Urothelium cell line (cell line): ENCODE results near the gene ACTR8.

Experiments
- DNase-seq: peaks from one replicate; pipeline ENCODE4 v3.0.0; 2011; ENCODE audit warnings: low spot score, mixed read lengths
- FAIRE-seq: peaks from 2 replicates; lab custom pipeline; 2011; peaks lifted over from hg19 to GRCh38; lab: Jason Lieb, UNC

ACTR8 gene

DNA sequence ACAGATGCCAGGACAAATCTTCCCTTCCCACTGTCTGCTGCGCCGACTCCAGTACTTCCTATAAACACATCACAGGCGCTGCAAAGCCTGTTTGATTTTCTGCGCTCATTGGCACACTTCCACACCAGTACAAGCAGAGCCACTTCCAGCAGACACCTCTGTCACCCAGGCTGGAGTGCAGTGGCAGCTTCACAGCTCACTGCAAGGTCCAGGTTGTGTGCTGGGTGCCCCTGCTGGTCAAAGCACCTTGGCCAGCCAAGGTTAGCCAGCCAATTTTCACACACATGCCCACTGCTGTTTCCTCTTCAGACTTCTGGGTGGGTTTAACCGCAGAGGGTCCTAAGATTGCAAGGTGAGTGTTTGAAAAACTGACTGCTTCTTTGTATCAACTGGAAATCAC is 40.7 kb downstream of the ACTR8 start:
- FAIRE-seq, result no peak
- DNase-seq, result no peak

DNA sequence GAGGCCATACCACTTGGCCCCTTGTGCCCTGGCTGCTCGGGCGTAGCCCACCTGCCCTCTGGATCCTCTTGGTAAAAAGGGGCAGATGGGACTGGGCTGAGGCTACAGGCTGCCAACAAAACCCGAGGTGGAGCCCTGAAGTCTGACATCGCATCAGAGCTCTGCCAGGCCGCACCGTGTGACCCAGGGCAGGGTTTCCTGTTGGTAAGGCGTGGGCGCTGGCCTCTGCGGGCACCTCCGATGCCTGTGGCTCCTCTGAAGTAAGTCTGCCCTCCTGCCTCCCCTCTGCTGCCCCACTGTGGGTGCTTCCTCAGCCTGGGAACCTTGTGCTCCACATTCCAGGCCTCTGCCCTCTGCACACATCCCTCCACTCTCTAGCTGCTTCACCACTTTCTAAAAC is 44.6 kb downstream of the ACTR8 start:
- DNase-seq (no peak), FAIRE-seq (no peak)

DNA sequence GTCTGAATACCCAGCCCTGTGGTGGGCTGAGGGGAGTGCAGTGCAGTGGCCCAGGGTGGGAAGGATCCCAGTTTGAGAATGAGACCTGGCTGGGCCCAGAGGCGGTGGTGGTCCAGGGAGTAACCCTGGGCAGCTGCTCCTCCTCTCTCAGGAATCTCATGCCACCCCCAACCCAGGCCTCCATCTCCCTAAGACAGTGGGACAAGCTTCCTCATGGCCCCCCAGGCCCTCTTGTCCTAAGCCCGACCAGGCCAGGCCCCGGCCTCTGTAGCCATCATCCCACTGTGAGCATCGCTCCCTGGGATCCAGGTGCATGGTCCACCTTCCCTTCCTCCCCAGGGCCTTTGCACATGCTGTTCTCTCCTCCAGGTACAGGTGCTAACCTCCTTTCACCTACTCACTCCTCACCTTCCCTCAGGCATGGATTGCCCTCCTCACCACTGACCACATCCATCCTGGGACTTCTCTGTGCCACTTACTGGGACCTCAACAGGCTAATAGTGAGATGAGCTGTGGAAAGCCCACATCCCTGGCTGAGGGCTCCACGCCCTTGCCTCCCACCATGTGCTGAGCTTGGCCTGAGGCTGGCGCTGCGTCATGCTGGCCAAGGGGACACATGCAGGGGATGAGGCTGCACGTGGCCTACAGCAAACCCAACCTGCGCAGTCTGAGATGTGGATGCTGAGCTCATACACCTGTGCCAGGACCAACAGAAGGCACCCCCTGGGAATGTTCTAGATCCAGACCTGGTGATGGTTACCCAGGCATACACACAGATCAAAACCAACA is 45.7 kb downstream of the ACTR8 start:
- no peak for FAIRE-seq
- no peak for DNase-seq

DNA sequence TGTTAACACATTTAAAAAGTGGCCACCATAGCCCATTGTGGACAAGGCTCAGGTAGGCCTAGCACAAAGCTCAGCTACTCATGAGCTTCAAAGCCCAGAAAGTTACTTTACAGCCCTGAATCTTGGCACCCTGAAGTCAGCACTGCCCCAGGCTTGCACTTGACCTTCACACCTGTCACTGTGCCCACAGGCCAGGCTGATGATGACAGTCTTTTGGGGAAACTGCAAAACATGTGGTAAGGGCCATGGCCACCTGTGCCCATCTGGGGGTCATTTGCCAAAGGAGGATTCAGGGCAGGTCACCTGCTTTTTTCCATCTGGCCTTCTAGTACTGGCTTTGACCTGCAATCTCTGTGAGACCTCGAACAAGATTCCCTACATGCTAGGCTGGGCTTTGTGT is 46.7 kb downstream of the ACTR8 start:
- no peak for FAIRE-seq
- no peak for DNase-seq

DNA sequence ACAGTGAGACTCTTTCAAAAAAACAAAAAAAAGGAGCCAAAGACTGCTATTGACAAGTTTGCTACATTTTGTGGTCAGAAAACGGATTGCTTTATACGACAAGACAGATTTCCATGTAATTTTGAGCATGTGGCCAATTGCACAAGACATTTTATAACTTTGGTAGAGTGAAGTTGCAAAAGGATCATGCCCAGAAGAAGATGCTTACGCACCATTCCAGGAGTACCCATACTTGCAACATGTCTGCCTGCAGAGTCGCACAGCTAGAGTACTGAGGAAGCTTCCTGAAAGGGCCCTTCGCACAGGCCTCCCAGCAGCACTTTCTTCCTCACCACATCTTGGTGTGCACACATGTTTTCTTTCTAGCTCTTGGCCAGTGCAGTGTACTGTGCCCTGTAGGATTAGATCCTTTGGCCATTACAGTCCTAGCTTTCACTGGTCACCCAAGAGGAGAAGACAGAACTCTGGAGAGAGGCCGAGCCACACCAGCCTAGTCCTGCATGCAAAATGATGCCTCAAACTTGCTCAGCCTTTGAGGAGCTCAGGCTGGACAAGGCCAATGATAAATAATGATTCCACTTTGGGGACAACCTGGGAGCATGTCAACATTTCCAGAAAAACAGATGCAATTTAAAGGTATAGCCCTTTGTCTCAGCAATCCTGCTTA is 47.4 kb downstream of the ACTR8 start:
- FAIRE-seq (no peak), DNase-seq (no peak)

DNA sequence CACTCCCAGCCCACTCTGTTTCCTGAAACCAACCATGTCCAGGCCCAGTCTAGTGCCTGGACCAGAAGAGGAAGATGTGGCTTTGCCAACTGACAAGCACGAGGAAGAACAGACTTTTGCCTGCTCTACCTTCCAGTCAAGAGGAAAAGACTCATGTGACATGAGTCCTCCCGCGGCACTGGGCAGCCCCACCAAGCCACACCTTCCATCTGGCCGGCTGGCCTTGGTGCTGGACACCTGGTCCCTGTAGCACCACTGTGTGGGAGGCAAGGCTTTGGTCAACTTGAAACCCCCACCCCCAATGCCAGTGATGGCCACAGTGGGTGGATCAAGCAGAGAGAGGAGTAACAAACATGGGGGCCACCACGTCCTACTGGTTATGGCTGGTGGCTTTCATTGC is 48.3 kb downstream of the ACTR8 start:
- no peak for FAIRE-seq
- DNase-seq, result no peak

DNA sequence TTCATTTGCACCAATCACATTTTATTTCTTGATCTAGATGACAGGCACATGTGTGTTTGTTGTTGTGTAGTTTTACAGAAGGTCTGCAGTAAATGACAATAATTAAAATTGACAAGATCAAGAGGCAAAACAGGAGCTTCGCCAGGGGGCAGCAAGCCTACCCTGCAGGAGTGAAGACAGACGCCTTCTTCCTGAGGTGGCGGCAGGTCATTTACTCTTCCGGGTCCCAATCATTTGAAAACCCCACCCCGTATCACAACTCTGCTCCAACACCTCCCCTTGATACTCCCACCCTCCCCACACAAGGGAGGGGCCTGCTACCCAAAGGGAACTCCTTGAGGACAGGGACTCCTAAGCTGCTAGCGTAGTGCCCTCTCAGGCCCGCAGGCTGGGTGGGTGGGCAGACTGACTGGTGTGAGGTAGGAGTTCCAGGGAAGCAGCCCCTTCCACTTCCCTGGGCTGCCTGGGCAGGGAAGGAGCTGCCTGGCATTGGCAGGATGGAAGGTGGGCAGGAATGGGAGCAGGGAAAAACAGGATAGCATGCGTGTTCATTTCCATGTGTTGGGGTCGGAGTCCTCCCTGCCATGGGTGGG is 48.8 kb downstream of the ACTR8 start:
- no peak for FAIRE-seq

DNA sequence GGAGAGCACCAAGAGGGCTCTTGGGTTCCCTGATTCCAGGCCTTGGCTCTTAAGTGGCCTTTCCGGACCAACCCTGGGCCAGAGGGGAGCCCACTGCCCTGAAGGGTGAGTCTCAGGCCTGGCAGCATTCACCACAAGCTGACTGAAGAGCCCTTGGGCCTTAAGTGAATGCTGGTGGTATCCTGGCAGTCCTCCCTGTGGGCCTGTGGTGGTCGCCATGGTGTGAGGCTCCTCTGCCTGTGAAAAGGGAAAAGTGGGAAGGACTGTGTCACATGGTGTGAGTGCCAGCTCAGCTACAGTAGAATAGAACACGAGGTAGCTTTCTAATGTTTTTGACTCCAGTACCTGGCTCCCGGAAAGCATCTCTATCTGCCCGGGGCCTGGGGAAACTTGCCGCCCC is 51.0 kb downstream of the ACTR8 start:
- DNase-seq (no peak), FAIRE-seq (no peak)

More for the DNA sequence above, 48.8 kb downstream of the ACTR8 start:
- DNase-seq, result no peak

DNA sequence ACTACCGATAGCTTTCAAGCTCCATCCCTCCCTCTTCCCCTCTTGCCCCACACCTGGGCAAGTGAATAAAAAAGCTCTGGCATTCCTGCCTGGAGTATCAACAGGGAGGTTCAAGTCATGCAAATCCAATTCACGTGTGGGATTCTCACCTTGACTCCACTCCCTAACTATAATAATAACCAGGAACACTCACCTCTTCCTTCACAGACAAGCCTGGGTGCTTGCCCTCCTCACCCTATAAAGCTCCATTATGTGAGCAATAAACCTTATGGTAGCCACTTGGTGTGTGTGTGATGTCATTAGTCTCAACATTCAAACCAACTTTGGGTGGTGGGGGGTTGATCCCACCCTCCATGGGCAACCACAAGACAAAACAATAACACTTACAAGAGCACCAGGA is 52.3 kb downstream of the ACTR8 start:
- FAIRE-seq (no peak), DNase-seq (no peak)

DNA sequence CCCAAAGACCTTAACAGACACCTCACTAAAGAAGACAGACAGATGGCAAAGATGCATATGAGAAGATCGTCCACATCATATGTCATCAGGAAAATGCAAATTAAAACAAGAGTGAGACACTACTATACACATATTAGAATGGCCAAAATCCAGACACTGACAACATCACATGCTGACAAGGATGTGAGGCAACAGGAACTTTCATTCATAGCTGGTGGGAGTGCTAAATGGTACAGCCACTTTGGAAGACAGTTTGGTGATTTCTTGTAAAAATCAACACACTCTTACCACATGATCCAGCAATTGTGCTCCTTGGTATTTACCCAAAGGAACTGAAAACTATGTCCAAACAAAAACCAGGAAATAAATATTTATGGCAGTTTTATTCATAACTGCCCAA is 53.4 kb downstream of the ACTR8 start:
- FAIRE-seq, result no peak
- DNase-seq, result no peak

DNA sequence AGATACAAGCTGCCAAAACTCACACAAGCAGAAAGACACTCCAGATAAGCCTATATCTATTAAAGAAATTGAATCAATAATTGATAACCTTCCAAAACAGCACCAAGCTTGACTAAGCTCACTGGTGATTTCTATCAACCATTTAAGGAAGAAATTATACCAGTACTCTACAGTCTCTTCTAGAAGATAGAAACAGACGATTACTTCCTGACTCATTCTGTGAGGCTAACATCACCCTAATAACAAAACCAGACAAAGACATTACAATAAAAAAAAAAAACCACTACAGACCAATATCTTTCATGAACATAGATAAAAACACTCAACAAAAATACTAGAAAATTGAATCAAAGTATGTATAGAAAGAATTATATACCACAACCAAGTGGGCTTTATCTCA is 55.9 kb downstream of the ACTR8 start:
- DNase-seq (no peak), FAIRE-seq (no peak)

DNA sequence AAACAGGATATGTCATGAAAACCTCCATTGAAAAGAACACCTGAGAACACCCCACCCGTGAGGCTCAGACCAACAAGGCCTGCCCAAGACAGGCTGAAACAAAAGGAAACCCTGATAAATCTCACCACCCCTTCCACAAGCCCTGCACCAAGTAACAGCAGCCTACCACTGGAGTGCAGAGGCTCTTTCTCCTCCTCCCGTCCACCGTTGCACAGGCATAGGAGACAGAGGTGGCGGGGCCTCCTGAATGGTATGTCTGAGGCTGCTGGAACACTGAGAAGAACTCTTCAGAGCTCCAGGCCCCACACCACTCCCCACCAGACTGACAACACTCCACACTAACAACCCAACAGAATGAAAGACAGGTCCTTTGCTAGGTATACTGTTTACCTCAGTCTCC is 57.2 kb downstream of the ACTR8 start:
- FAIRE-seq (no peak), DNase-seq (no peak)

DNA sequence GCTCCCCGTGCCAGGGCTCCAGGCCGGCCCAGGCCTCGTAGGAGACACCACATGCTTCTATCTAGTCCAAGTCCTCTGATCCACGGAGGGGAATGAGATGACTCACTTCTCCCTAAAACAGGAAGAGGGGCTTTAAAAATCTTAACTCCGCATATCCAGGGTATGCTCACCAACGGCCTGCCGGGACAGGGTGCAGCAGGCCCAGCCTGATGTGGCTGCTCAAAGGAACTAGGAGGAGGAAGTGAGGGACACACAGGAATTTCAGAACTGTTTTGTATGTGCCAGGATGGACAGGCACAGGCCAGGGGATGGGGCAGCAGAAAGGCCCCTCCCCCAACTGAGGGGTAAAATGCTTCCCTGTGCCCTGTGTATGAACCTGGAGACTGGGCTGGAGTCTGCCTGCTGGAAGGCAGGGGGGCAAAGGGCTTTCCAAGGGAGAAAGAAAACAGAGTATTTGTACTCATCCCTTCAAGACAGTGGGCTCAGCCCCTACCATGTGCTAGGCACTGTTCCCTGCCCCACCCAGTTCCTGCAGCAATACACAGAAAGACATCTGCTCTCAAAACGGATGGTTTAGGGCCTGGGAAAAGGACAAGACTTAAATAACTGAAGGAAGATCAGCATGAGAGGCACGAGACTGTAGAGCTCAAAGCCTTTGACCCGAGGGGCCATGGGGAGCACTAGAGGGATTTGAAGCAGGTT is 57.8 kb downstream of the ACTR8 start:
- DNase-seq, result no peak
- no peak for FAIRE-seq

DNA sequence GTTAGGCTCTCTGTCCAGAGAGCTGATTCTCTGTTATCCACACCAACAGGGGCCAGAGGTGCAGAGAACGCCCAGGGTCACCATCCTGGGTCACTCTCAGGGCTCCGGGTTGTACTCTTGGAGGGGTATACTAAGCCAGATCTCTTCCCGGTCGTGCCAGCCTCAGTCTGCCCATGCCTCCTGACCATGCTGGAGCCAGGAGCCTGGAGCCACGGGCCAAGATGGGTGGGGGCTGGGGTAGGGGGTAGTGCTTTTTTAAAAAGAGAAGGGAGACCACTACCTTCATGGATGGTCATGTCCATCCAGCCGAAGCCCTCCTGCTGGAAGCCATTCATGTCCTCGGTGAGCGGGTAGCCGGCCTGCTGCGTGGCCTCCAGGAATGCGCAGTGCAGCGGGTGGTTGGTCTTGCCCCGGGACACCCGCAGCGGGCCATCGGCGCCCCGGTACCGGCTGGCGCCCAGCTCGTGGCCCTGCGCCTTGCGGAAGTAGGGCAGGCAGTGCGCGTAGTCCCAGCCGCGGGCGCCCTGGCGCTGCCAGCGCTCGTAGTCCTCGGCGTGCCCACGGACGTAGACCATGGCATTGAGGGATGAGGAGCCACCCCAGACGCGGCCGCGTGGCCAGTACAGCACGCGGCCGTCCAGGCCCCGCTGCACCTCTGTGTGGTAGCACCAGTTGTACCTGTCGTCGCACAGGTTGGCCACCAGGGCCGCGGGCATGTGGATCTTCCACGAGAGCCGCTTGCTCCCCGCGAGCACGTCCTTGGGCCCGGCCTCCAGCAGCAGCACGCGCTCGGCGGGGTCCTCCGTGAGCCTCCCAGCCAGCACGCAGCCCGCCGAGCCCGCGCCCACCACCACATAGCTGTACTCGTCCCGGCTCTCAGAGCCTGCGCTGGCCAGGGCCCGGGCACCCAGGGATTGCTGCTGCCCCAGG is 58.7 kb downstream of the ACTR8 start:
- DNase-seq, result no peak
- FAIRE-seq, result no peak

DNA sequence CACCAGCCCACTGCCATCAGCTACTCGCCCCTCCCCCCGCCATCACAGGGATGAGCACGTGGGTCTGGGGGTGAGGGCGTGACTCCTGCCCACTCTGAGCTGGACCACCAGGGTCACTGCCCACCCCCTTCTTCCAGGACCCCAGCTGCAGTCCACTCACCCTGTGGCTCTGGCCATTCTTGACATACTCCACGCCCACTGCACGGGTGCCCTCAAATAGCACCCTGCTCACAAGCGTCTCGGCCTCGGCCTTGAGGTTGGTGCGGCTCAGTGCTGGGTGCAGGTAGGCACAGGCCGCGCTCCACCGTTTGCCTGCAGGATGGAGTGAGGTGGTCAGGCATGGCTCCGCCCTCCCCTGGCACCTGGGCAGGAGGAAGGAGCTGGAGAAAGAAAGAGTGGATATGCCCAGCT is 59.6 kb downstream of the ACTR8 start:
- DNase-seq (no peak), FAIRE-seq (no peak)

DNA sequence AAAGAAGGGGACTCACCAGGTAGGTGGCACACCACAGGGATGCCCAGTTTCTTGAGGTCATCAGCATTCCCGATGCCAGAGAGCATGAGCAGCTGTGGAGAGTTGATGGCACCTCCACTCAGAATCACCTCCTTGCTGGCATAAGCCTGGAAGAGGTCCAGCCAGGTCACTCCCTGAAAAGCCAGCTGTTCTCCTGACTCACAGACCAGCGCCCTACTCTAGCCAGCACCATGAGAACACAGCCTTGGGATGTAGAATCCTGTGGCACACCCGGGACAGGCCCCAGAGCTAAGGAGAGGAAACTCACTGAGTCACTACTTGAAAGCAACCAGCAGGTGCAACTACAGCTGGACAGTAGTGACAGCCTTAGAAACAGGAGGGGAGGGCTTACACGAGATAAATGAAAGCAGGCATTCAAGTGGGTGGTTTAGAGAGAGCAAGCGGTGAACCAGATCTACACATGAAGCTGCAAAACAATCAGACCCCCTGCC is 60.3 kb downstream of the ACTR8 start:
- DNase-seq, result no peak
- no peak for FAIRE-seq

DNA sequence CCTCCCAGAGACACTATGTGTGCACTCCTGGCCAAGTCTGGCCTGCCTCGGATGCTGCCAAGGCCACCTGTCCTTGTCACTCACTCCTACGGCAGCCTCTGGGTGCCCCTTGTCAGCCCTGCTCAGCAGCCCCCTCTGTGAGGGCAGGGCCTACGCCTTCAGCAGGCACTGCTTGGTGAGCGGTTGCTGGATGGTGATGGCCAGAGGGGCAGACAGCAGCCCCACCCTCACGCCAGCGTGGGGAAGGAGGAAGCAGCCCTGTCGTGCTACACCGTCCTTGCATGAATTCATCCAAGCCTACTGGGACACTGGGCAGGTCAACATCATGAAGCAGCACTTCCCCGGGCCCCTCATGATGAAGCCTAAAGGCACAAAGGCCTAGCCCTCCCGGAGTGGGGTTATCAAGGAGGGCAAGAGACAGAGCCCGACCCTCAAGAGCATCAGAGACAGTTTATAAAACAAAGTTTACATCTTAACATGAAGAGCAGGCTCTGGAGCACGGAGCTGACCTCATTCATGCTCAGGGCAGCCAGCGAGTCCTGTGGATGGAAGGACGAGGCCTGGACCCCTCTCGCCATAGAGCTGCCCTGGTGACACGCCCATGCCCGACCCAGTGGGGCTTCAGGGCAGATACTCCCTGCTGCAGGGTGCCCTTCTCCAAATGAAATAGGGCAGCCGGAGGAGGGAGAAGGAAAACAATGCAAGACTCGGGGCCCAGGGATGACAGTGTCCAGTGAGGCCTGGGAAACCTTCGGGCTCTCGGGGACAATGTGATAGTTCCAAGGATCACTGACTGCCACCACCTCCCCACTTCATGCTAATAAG is 61.0 kb downstream of the ACTR8 start:
- no peak for FAIRE-seq
- DNase-seq, result no peak

DNA sequence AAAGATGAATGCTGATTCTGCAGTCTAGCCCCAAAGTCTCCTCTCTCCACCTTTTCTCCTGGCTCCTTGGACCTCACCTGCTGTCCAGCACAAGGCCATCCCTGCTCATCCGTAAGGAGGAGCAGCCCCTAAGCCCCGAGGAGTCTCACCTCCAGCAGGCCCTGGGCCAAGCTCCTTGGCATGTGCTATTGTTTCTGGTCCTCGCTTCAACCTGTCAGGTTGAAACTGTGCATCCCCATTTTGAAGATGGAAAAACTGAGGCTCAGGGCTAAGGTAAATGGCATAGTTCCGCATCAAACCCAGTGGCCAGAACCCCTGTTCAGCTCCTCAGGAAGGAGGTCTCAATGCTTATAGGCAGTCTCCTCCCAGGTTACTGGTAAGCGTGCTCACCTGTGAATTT is 61.9 kb downstream of the ACTR8 start:
- DNase-seq, result no peak
- FAIRE-seq, result no peak

DNA sequence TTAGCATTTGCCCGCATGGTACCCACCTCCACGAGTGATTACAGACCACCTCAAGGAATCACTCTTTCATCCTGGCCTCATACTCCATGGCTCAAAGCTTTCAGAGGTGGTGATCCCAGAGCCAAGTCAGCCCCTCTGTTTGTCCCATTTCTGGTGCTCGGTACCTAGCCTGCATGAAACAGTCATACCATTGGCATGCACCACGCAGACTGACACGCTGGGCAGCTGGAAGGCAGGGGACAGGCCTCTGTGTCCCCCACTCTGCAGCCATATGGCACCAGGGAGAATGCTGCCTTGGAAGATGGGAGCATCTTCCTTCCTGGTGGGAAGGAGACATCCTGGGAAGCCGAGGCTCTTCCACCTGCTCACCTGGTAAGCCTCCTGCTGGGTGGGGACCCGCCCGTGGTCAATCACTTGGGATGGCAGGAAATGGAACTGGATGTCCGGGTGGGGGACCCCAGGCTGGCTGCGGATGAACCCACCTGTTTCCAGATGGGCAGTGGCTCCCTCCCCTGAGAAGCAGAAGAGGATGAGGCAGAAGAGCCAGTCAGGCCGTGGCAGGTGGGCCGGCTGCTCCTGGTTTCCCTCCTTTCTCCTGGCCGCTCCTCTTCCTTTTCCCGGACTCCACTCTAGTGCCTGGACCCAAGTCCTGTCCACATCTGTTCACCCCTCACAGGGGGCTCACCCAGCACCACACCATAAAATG is 62.6 kb downstream of the ACTR8 start:
- FAIRE-seq (no peak), DNase-seq (no peak)
